Activated naive CD4-positive, alpha-beta T cell treated with anti-CD3 and anti-CD28 coated beads, Interleukin-2, amount 10 ng/mL, durations not matched to agents 7 days and 5 days (primary cell): ENCODE data around the gene USH2A.

Source experiments
- CTCF ChIA-PET: fragments of 350-600 bp; sonication (Branson Sonifier 250); formaldehyde crosslinking; loops from one replicate; lab custom pipeline; 2021; ENCODE audit warnings: antibody characterized with exemption; lab: Charles Lee
- DNase-seq: peaks from one replicate; pipeline ENCODE4 v3.0.0-alpha.2; 2020
- H3K27ac Mint-ChIP-seq: one replicate; pipeline ENCODE4 v1.8.0; 2021; ENCODE audit warnings: mild to moderate bottlenecking, moderate library complexity, mixed read lengths
- H3K27me3 Mint-ChIP-seq: one replicate; pipeline ENCODE4 v1.8.0; 2021; ENCODE audit warnings: mild to moderate bottlenecking, mixed read lengths
- H3K36me3 Mint-ChIP-seq: one replicate; pipeline ENCODE4 v1.8.0; 2021; ENCODE audit warnings: mixed read lengths
- H3K4me1 Mint-ChIP-seq: one replicate; pipeline ENCODE4 v1.8.0; 2021; ENCODE audit warnings: mixed read lengths
- H3K4me3 Mint-ChIP-seq: one replicate; pipeline ENCODE4 v1.8.0; 2021; ENCODE audit warnings: mild to moderate bottlenecking, moderate library complexity, mixed read lengths
- H3K9me3 Mint-ChIP-seq: one replicate; pipeline ENCODE4 v1.8.0; 2021; ENCODE audit warnings: mixed read lengths

USH2A gene

GRCh38 chr1:215958841-215959240 lies 464.4 kb downstream of the USH2A start:
- Mint-ChIP-seq H3K27ac (no peak overlapping the region), H3K9me3 (peaks cover 2% of the 10 kb centered on the region), H3K4me3 (no peak overlapping the region), H3K27me3 (no peaks in the 10 kb centered on the region), H3K36me3 (no peaks in the 10 kb centered on the region), H3K4me1 (no peaks in the 10 kb centered on the region)
- CTCF ChIA-PET: no interaction called here
- DNase-seq: no peak

- Mint-ChIP-seq H3K4me1 (no peaks in the 10 kb centered on the region), H3K4me3 (no peak overlapping the region), H3K27me3 (no peaks in the 10 kb centered on the region), H3K36me3 (no peaks in the 10 kb centered on the region), H3K9me3 (peaks cover 2% of the 10 kb centered on the region), H3K27ac (no peak overlapping the region)
- CTCF ChIA-PET: no interaction called here
- no peak for DNase-seq
Observed at GRCh38 chr1:215957663-215958062, 465.6 kb downstream of the USH2A start.

- H3K27me3 Mint-ChIP-seq: no peaks in the 10 kb centered on the region
- no peaks in the 10 kb centered on the region for H3K4me1 Mint-ChIP-seq
- CTCF ChIA-PET: no interaction called here
- no peak overlapping the region for H3K4me3 Mint-ChIP-seq
- no peaks in the 10 kb centered on the region for H3K36me3 Mint-ChIP-seq
- H3K27ac Mint-ChIP-seq: no peak overlapping the region
- no peak for DNase-seq
- no peaks in the 10 kb centered on the region for H3K9me3 Mint-ChIP-seq
Observed at GRCh38 chr1:215932558-215932957, 490.7 kb downstream of the USH2A start.

- Mint-ChIP-seq H3K27ac (no peak overlapping the region), H3K4me3 (no peak overlapping the region), H3K4me1 (no peaks in the 10 kb centered on the region), H3K36me3 (no peaks in the 10 kb centered on the region), H3K27me3 (no peaks in the 10 kb centered on the region), H3K9me3 (no peaks in the 10 kb centered on the region)
- CTCF ChIA-PET: no interaction called here
- DNase-seq: no peak
Observed at GRCh38 chr1:215926670-215927069, 496.6 kb downstream of the USH2A start.

- H3K27me3 Mint-ChIP-seq: no peaks in the 10 kb centered on the region
- DNase-seq: no peak
- H3K4me1 Mint-ChIP-seq: no peaks in the 10 kb centered on the region
- no peaks in the 10 kb centered on the region for H3K9me3 Mint-ChIP-seq
- H3K36me3 Mint-ChIP-seq: no peaks in the 10 kb centered on the region
- no peak overlapping the region for H3K4me3 Mint-ChIP-seq
- CTCF ChIA-PET: no interaction called here
- no peak overlapping the region for H3K27ac Mint-ChIP-seq
Observed at GRCh38 chr1:215923129-215923824, 500.0 kb downstream of the USH2A start.

GRCh38 chr1:215911406-215911968 lies 511.8 kb downstream of the USH2A start:
- no peaks in the 10 kb centered on the region for H3K27me3 Mint-ChIP-seq
- no peak overlapping the region for H3K4me3 Mint-ChIP-seq
- CTCF ChIA-PET: no interaction called here
- DNase-seq: no peak
- H3K27ac Mint-ChIP-seq: no peak overlapping the region
- H3K9me3 Mint-ChIP-seq: peaks cover 9% of the 10 kb centered on the region
- H3K4me1 Mint-ChIP-seq: no peaks in the 10 kb centered on the region
- H3K36me3 Mint-ChIP-seq: no peaks in the 10 kb centered on the region

GRCh38 chr1:215905493-215906115 lies 517.6 kb downstream of the USH2A start:
- no peak overlapping the region for H3K4me3 Mint-ChIP-seq

GRCh38 chr1:215900684-215901083 lies 522.6 kb downstream of the USH2A start:
- no peaks in the 10 kb centered on the region for H3K9me3 Mint-ChIP-seq
- no peak overlapping the region for H3K4me3 Mint-ChIP-seq
- DNase-seq: no peak
- CTCF ChIA-PET: no interaction called here
- no peaks in the 10 kb centered on the region for H3K36me3 Mint-ChIP-seq
- H3K27me3 Mint-ChIP-seq: no peaks in the 10 kb centered on the region
- no peaks in the 10 kb centered on the region for H3K4me1 Mint-ChIP-seq
- H3K27ac Mint-ChIP-seq: no peak overlapping the region

More at GRCh38 chr1:215905493-215906115, 517.6 kb downstream of the USH2A start:
- Mint-ChIP-seq H3K36me3 (no peaks in the 10 kb centered on the region), H3K9me3 (no peaks in the 10 kb centered on the region), H3K27ac (no peak overlapping the region), H3K4me1 (no peaks in the 10 kb centered on the region), H3K27me3 (no peaks in the 10 kb centered on the region)
- no peak for DNase-seq
- CTCF ChIA-PET: no interaction called here

- Mint-ChIP-seq H3K27ac (no peak overlapping the region), H3K4me3 (no peak overlapping the region), H3K4me1 (no peaks in the 10 kb centered on the region), H3K27me3 (no peaks in the 10 kb centered on the region), H3K36me3 (no peaks in the 10 kb centered on the region), H3K9me3 (no peaks in the 10 kb centered on the region)
- no peak for DNase-seq
- CTCF ChIA-PET: no interaction called here
Observed at GRCh38 chr1:215899901-215900300, 523.3 kb downstream of the USH2A start.

GRCh38 chr1:215895893-215896292 lies 527.4 kb downstream of the USH2A start:
- Mint-ChIP-seq H3K36me3 (no peaks in the 10 kb centered on the region), H3K4me3 (no peak overlapping the region), H3K27me3 (no peaks in the 10 kb centered on the region), H3K9me3 (no peaks in the 10 kb centered on the region), H3K27ac (no peak overlapping the region), H3K4me1 (no peaks in the 10 kb centered on the region)
- DNase-seq: no peak
- CTCF ChIA-PET: no interaction called here

- Mint-ChIP-seq H3K4me1 (no peaks in the 10 kb centered on the region), H3K4me3 (no peak overlapping the region), H3K9me3 (no peaks in the 10 kb centered on the region), H3K36me3 (no peaks in the 10 kb centered on the region), H3K27ac (no peak overlapping the region), H3K27me3 (no peaks in the 10 kb centered on the region)
- no peak for DNase-seq
- CTCF ChIA-PET: no interaction called here
Observed at GRCh38 chr1:215895276-215895675, 528.0 kb downstream of the USH2A start.

GRCh38 chr1:215894617-215895016 lies 528.6 kb downstream of the USH2A start:
- H3K4me1 Mint-ChIP-seq: no peaks in the 10 kb centered on the region
- no peaks in the 10 kb centered on the region for H3K27me3 Mint-ChIP-seq
- H3K9me3 Mint-ChIP-seq: no peaks in the 10 kb centered on the region
- H3K27ac Mint-ChIP-seq: no peak overlapping the region
- H3K4me3 Mint-ChIP-seq: no peak overlapping the region
- no peaks in the 10 kb centered on the region for H3K36me3 Mint-ChIP-seq
- DNase-seq: no peak
- CTCF ChIA-PET: no interaction called here

GRCh38 chr1:215891266-215892057 lies 531.8 kb downstream of the USH2A start:
- Mint-ChIP-seq H3K36me3 (no peaks in the 10 kb centered on the region), H3K4me1 (no peaks in the 10 kb centered on the region), H3K27ac (no peak overlapping the region), H3K27me3 (no peaks in the 10 kb centered on the region), H3K9me3 (no peaks in the 10 kb centered on the region), H3K4me3 (no peak overlapping the region)
- DNase-seq: no peak
- CTCF ChIA-PET: no interaction called here

- Mint-ChIP-seq H3K4me1 (no peaks in the 10 kb centered on the region), H3K36me3 (no peaks in the 10 kb centered on the region), H3K9me3 (no peaks in the 10 kb centered on the region), H3K4me3 (no peak overlapping the region), H3K27me3 (no peaks in the 10 kb centered on the region), H3K27ac (no peak overlapping the region)
- DNase-seq: no peak
- CTCF ChIA-PET: no interaction called here
Observed at GRCh38 chr1:215890438-215890837, 532.8 kb downstream of the USH2A start.
